Activated gamma-delta T cell treated with anti-CD3 and anti-CD28 coated beads, Interleukin-2, amount 50 U/mL, for 16 hours (primary cell): Measurements from ENCODE around the gene LYPD1.
"Not testable (repeated sequence)": the region's sequence is repeated elsewhere in the genome, so short reads cannot be mapped to it uniquely, and the experiment has no call there.

Source experiments
- DNase-seq: peaks from one replicate; pipeline ENCODE4 v3.0.0-alpha.2; 2020; ENCODE audit warnings: low read depth

Gene LYPD1, protein sequence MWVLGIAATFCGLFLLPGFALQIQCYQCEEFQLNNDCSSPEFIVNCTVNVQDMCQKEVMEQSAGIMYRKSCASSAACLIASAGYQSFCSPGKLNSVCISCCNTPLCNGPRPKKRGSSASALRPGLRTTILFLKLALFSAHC

DNA sequence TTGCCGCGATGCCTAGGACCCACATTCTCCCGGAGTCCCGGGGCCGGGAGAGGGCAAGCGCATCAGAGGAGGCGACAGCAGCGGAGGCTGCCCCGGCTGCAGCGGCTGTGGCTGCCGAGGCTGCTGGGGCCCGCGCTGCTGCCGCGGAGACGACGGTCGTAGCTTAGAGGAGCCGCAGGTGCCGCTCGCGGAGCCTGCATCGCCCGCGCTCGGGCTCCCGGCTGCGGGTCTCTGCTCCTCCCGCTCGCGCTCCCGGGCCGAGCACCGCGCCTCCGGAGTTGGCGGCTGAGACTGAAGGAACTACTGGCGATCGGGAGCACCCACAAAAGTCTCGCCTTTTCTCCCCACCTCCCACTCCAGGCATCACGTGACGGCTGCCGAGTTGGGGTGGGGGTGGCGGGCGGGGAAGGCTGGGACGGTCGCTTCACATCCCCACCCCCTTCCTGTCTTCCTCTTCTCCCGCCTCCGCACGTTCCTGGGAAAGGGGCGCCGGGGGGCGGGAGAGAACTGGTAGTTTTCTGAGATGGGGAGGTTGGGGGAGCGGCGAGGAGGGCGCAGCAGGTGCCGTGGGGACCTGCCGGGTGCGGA lies at the start of gene LYPD1:
TSS of gene LYPD1 (minus strand) at position 298 of the 588 bp plus-strand sequence. CDS start at position 25, 273 bp downstream.
- no peak for DNase-seq

- no peak for DNase-seq
Observed at GRCh38 chr2:132719480-132719879, 49.5 kb upstream of the LYPD1 start.

DNA sequence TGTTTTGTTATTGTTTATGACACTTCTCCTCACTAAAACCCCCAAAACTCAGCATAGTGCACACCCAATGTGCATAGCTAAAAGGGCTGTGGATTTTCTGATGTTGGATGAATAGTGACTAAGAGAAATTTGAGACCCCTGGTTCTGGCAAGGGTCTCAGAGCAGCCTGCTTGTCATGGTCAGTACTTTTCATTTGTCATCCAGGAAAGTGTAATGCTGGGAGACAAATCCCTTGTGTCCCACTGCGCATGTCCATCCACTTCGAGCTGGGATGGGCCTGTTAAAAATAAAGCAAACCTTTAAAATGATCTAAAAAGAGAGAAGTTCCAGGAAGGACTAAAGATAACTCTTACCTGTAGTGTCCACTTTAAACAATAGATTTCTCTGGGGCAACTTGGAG lies 46.9 kb upstream of the LYPD1 start:
- no peak for DNase-seq

- DNase-seq = no peak
Observed at GRCh38 chr2:132715386-132716351, 45.7 kb upstream of the LYPD1 start.

GRCh38 chr2:132703396-132703795 lies 33.4 kb upstream of the LYPD1 start:
- DNase-seq = no peak

DNA sequence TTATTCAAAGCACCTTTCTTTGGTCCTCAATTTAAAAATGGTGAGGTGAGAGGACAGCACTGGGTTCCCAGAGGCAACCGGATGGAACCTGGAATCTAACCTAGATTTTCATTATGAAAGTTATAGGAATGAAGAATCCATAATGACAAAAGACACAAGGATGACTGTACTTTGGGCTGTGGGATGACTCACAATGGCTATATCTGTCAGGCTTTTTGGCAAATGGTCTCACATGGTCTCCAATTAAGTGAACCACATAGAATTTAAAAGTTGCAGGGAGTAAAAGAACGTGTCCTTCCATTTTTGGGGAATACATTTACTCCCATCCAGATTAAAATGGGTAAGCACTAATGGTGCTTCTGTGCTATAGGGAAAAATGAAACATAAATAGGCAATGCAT lies 31.8 kb upstream of the LYPD1 start:
- no peak for DNase-seq

DNA sequence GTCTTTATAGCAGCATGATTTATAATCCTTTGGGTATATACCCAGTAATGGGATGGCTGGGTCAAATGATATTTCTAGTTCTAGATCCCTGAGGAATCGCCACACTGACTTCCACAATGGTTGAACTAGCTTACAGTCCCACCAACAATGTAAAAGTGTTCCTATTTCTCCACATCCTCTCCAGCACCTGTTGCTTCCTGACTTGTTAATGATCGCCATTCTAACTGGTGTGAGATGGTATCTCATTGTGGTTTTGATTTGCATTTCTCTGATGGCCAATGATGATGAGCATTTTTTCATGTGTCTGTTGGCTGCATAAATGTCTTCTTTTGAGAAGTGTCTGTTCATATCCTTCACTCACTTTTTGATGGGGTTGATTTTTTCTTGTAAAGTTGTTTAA lies 29.8 kb upstream of the LYPD1 start:
- DNase-seq = not testable (repeated sequence)

DNA sequence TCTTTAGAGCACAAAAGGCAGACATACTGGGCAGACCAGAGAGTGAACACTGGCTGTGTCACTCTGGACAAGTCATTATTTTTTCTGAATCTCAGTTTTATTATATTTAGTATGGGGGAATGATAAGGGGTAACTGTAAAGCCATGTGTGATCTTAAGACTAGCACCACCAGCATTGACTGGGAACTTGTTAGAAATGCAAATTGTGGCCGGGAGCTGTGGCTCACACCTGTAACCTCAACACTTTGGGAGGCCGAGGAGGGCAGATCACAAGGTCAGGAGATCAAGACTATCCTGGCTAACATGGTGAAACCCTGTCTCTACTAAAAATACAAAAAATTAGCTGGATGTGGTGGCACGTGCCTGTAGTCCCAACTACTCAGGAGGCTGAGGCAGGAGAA lies 28.3 kb upstream of the LYPD1 start:
- not testable (repeated sequence) for DNase-seq

DNA sequence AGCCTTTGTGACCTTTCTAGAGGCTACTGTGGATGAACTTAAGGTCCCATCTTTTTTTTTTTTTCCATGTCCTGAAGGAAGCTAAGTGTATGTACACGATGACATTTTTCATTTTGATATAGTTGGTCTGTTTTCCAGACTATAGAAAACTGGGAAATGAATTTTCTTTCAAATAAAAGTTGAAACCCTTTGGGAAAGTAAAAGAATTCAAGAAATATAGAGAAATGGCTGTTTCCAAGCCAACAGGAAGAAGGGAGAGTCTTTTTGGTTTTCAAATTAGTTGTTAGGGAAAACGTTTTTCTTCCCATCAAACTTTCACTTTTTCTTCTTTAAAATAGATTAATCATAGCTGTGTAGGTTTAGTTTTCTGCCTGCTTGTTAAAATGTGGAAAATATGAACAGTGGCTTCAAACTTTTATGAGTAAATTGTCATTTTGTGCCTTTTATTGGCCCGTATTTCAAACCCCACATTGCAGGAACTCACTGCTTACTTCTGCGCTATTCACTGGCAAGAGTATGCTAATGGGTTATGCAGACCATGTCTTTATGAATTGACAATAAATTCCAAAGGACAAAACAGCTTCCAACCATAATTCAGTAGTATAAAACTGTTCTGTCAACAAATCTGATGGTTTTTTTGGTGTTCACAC lies 27.7 kb upstream of the LYPD1 start:
- DNase-seq = no peak

DNA sequence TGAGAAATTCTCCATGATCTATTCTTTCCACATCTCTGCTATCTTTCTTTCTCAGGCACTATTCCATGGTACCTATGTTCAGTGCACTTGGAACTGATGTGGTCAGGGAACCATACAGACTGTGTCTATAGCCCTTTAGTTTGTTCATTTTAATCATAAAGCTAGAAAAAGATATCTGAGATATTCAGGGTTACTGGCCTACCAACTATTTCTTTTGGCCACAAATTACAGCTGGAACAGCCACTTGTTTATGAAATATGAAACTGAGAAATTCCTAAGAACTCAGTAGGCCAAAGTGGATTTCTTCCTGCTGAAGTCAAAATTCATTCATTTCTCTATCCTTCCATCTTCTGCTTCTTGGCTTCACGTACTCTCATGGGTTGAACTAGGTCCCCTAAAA lies 22.8 kb upstream of the LYPD1 start:
- no peak for DNase-seq

GRCh38 chr2:132691556-132691955 lies 21.6 kb upstream of the LYPD1 start:
- DNase-seq = no peak

DNA sequence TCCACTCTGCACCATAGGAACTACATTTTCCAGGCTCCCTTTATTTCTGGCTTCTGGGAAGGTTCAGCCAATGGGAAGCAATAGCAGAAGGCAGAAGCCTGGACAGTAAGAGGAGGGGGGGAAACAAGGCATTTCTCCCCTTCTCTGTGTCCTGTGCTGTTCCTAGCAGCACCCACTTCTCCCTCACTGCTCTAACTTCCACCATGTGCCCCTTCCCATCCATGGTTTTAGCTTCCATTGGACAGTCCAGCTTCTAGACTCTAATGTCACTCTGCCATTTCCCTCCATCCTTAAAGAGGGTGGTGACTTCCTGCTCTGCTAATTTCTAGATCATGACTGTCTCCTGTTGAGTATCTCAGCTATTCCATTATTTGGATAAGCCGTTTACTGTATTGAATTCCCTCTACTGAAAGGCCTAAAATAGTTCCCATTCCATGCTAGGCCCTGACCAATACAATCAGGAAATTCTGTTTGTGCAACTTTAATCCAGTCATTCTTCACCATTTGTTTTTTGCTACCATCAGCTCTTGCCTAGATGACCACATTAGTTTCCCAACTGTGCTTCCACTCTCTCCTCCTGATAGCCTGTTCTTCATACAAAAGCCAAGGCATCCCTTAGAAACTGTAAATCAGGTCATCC lies 20.8 kb upstream of the LYPD1 start:
- DNase-seq = no peak

- DNase-seq = no peak
Observed at GRCh38 chr2:132681766-132682165, 11.8 kb upstream of the LYPD1 start.

DNA sequence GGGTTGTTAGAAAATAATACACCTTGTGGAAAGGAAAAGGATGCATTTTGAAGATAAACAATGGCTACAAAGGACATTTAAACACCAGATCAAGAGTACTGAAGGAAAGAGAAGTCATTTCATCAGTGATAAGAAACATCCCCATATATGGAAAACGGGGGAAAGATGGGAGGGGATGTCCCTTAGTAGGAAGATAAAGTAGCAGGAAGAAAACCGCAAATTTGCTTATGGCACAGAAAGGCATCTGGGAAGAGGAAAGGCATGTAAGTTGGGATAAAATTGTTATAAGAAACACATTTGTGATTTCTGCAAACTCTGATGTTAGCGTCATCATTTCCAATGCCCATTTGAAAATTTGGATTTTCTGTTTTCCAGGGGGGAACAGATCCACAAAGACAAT lies 10.5 kb upstream of the LYPD1 start:
- DNase-seq = no peak

- DNase-seq = no peak
Observed at GRCh38 chr2:132678483-132678882, 8.5 kb upstream of the LYPD1 start.

DNA sequence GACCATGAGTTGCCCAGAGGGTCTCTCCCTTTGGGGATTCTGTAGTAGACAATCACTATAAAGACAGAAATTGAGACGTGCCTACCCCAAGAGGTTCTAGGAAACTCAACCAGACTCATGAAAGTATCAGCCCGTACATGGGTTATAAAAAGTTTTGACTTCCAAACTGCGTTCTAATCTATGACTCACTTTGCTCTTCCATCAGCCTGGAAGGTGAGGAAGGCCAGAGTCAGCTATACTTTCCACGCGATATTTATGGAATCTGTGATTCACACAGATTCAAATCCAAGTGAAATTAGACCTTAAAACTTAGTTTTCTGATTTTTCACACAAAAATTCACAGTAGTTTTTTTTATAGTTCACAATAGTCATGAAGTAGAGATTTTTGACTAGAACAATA lies 7.7 kb upstream of the LYPD1 start:
- no peak for DNase-seq

- DNase-seq = no peak
Observed at GRCh38 chr2:132676999-132677398, 7.0 kb upstream of the LYPD1 start.

DNA sequence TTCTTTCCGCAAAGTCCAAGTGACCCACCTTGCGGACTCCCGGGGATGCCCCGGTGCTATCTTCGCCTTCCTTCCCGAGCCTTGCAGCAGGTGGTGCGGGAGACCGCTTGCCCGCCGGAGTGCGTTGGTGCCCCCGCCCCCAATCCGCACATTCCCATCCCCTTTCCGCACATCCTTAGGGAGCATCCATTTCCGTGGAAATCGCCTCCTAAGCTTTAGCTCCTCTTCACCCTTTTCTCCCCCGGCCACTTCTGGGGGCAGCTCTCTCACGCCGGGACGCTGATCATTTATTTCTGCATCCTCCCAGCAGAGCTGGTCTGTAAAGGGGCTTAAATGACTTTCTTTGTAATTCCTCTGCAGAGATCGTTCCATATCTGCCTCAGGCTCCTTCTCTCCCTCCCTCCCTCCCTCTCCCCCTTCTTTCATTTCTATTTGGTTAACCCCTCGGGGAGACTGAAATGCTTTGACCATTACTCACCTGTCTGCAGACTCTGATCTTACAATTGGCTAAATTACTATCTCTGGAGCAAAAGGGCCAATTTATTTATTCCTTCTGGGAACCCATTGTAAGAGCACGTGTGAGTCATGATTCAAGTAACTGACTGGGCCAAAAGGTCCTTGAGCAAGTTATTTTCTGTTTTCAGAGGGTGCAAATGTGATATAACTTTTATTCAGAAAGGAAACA lies 1.3 kb upstream of the LYPD1 start:
- DNase-seq = no peak

GRCh38 chr2:132670496-132671150 lies 618 bp upstream of the LYPD1 start:
- no peak for DNase-seq

DNA sequence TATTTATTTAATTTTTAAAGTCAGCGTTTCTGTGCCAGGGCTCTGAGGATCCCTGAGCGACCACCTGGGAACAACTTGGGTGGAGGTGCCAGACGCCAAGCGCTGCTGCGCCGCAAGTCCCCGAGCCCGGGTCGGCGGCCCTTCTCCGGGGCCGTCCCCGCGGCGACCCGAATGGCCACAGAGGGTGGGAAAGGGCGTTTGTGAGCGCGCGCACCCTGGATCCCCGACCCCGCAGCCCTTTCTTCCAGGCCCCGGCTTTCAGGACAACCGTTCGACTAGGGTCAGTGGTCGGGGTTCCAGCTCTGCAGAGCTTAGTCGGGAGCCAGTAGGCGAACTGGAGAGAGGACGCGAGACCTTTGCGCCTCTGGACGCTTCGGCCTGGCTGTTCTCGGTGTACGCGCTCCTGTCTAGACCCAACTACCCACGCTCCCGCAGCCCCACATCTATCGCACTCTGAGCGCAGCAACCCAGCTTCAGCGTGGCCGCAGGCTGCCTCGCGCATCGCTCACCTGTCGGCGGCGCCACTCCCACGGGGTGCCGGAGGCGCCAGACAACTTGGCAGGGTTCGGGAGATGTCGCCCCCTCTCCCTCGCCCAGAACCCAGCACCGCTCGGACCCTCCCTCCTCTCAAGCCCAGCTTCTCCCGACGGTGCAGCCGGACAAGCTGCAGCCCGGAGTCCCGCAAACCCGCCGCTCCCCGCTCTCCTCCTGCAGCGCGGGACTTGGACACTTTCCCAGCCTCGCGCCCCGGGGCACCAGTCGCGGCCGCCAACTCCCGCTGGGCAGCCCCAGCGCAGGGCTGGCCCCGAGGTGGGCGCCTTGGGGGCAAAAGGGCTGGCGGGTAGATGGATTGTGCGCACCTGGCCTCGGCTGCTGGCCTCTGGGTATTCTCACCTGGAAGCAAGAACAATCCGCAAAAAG lies 758 bp downstream of the LYPD1 start:
- DNase-seq = no peak
